ENCODE measurements around the gene UGT1A8.

UGT1A8 gene

GRCh38 chr2:233811087-233811486 is 193.7 kb downstream of the UGT1A8 start:
- ChIA-PET POLR2A (no interaction called here), CTCF (no interaction called here)
- no peaks in the 10 kb centered on the region for H3K9me3 ChIP-seq (ENCODE audit: control extremely low read depth in 1 of 5, control insufficient read depth in 4 of 5, insufficient read depth in 2 of 5, low read depth in 1 of 5, low read length in 4 of 5)

DNA sequence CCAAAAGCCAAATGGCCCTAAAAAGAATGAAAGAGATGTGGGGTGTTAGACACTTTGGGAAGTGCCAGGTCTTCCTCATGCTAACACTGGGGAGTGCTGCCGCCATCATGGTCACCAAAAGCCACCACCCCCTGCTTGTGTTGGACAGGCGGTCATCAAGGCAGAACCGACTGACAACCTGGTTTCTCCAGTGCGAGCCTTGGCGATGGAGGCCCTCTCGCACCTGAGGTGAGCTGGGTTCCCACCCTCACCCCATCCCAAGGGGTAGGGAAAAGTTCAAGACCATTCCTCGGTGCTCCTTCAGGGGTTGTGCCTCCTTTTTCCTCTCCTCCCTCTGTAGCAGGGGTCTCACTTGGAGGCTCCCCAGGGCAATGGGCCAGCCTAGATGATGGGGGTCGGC is 194.3 kb downstream of the UGT1A8 start:
- no peak overlapping the region for H3K4me3 ChIP-seq (ENCODE audit: control insufficient read depth in 1 of 7, extremely low read depth in 1 of 7, insufficient read depth in 4 of 7, low read depth in 2 of 7, low read length in 6 of 7)
- ChIA-PET POLR2A (no interaction called here), CTCF (no interaction called here)
- H3K36me3 ChIP-seq (ENCODE audit: control insufficient read depth in 4 of 4, insufficient read depth in 4 of 4, low read length in 3 of 4), result no peaks in the 10 kb centered on the region
- no peak overlapping the region for H3K27ac ChIP-seq (ENCODE audit: insufficient read depth in 1 of 2, low read depth in 1 of 2, low read length in 2 of 2, poor library complexity in 1 of 2, severe bottlenecking in 2 of 2)
- DNase-seq, result no peak
- H3K9me3 ChIP-seq (ENCODE audit: control extremely low read depth in 1 of 5, control insufficient read depth in 4 of 5, insufficient read depth in 2 of 5, low read depth in 1 of 5, low read length in 4 of 5), result no peaks in the 10 kb centered on the region
- H3K4me1 ChIP-seq (ENCODE audit: control extremely low read depth in 1 of 4, control insufficient read depth in 4 of 4, insufficient read depth in 4 of 4, low read length in 3 of 4), result no peaks in the 10 kb centered on the region
- peaks cover 0 to 7% (median 0%) of the 10 kb centered on the region in 5 experiments for H3K27me3 ChIP-seq (replicated peaks in 2 of 5; ENCODE audit: control insufficient read depth in 4 of 5, insufficient read depth in 5 of 5, low read length in 4 of 5)
- WGBS (ENCODE audit: insufficient coverage), result 98% methylated on average over 6 of the region's 8 CpGs

More at GRCh38 chr2:233811087-233811486, 193.7 kb downstream of the UGT1A8 start:
- Histone ChIP-seq H3K36me3 (ENCODE audit: control insufficient read depth in 4 of 4, insufficient read depth in 4 of 4, low read length in 3 of 4) (no peaks in the 10 kb centered on the region), H3K4me1 (ENCODE audit: control extremely low read depth in 1 of 4, control insufficient read depth in 4 of 4, insufficient read depth in 4 of 4, low read length in 3 of 4) (no peaks in the 10 kb centered on the region), H3K27ac (ENCODE audit: insufficient read depth in 1 of 2, low read depth in 1 of 2, low read length in 2 of 2, poor library complexity in 1 of 2, severe bottlenecking in 2 of 2) (no peak overlapping the region), H3K27me3 (replicated peaks in 2 of 5; ENCODE audit: control insufficient read depth in 4 of 5, insufficient read depth in 5 of 5, low read length in 4 of 5) (peaks cover 0 to 7% (median 3%) of the 10 kb centered on the region in 5 experiments), H3K4me3 (ENCODE audit: control insufficient read depth in 1 of 7, extremely low read depth in 1 of 7, insufficient read depth in 4 of 7, low read depth in 2 of 7, low read length in 6 of 7) (no peak overlapping the region)
- 84% methylated on average over 4 of the region's 4 CpGs for WGBS (ENCODE audit: insufficient coverage)
- no peak for DNase-seq

DNA sequence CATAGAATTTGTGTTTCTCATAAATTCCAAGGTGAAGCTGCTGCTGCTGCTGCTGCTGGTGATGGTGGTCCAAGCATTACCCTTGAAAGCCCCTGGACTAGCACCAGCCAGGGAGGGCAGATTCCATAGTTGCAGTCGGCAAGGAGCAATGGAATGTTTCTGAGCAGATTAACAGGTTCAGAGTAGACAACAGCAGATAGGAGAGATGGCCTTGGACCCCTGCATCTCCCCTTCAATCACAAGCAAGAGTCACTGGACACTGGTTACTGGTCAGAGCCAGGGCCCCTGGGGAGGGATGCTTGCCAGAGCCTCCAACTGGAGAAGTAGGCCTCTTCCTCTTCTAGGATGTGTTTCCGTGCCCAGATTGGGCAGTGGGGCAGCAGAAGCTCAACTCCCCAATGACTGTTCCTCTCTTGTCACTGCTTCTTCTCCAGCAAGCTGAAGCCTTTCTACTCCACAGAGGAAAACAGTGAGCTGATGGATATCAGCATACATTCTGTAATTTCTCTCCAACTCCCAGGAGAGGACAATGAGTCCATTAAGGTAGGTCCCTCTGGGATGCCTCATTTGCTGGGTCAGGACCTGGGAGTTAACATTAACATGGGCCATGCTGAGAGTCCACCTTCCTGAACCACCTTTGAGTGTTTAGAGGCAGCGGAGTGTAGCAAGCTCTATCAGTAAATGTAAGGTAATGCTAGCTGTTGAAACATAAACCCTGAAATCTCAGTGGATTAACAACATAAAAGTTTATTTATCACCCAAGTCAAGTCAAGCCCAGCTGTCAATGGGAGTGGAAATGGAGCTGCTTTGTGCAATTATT is 196.0 kb downstream of the UGT1A8 start:
- Histone ChIP-seq H3K27ac (ENCODE audit: insufficient read depth in 1 of 2, low read depth in 1 of 2, low read length in 2 of 2, poor library complexity in 1 of 2, severe bottlenecking in 2 of 2) (no peak overlapping the region), H3K4me3 (ENCODE audit: control insufficient read depth in 1 of 7, extremely low read depth in 1 of 7, insufficient read depth in 4 of 7, low read depth in 2 of 7, low read length in 6 of 7) (no peak overlapping the region), H3K4me1 (ENCODE audit: control extremely low read depth in 1 of 4, control insufficient read depth in 4 of 4, insufficient read depth in 4 of 4, low read length in 3 of 4) (no peaks in the 10 kb centered on the region), H3K27me3 (replicated peaks in 2 of 5; ENCODE audit: control insufficient read depth in 4 of 5, insufficient read depth in 5 of 5, low read length in 4 of 5) (peaks cover 0 to 7% (median 0%) of the 10 kb centered on the region in 5 experiments), H3K36me3 (ENCODE audit: control insufficient read depth in 4 of 4, insufficient read depth in 4 of 4, low read length in 3 of 4) (no peaks in the 10 kb centered on the region), H3K9me3 (ENCODE audit: control extremely low read depth in 1 of 5, control insufficient read depth in 4 of 5, insufficient read depth in 2 of 5, low read depth in 1 of 5, low read length in 4 of 5) (no peaks in the 10 kb centered on the region)
- no peak for DNase-seq
- CTCF ChIA-PET, result interaction anchor here (1.9 kb wide), 1 partner anchor 9 kb away, joined by 4 read pairs; no protein-coding TSS in a partner anchor
- POLR2A ChIA-PET, result no interaction called here
- WGBS (ENCODE audit: insufficient coverage), result 90% methylated on average over 2 of the region's 3 CpGs

- Histone ChIP-seq H3K9me3 (ENCODE audit: control extremely low read depth in 1 of 5, control insufficient read depth in 4 of 5, insufficient read depth in 2 of 5, low read depth in 1 of 5, low read length in 4 of 5) (no peaks in the 10 kb centered on the region), H3K4me1 (ENCODE audit: control extremely low read depth in 1 of 4, control insufficient read depth in 4 of 4, insufficient read depth in 4 of 4, low read length in 3 of 4) (no peaks in the 10 kb centered on the region), H3K4me3 (ENCODE audit: control insufficient read depth in 1 of 7, extremely low read depth in 1 of 7, insufficient read depth in 4 of 7, low read depth in 2 of 7, low read length in 6 of 7) (no peak overlapping the region), H3K27me3 (replicated peaks in 2 of 5; ENCODE audit: control insufficient read depth in 4 of 5, insufficient read depth in 5 of 5, low read length in 4 of 5) (peaks cover 0 to 7% (median 0%) of the 10 kb centered on the region in 5 experiments), H3K27ac (ENCODE audit: insufficient read depth in 1 of 2, low read depth in 1 of 2, low read length in 2 of 2, poor library complexity in 1 of 2, severe bottlenecking in 2 of 2) (no peak overlapping the region), H3K36me3 (ENCODE audit: control insufficient read depth in 4 of 4, insufficient read depth in 4 of 4, low read length in 3 of 4) (no peaks in the 10 kb centered on the region)
- WGBS (ENCODE audit: insufficient coverage), result 88% methylated on average over 1 of the region's 2 CpGs
- POLR2A ChIA-PET, result no interaction called here
- CTCF ChIA-PET, result interaction anchor here (1.9 kb wide), 1 partner anchor 10 kb away, joined by 4 read pairs; no protein-coding TSS in a partner anchor
- DNase-seq, result no peak
Measured at GRCh38 chr2:233814056-233814835, 196.8 kb downstream of the UGT1A8 start.

DNA sequence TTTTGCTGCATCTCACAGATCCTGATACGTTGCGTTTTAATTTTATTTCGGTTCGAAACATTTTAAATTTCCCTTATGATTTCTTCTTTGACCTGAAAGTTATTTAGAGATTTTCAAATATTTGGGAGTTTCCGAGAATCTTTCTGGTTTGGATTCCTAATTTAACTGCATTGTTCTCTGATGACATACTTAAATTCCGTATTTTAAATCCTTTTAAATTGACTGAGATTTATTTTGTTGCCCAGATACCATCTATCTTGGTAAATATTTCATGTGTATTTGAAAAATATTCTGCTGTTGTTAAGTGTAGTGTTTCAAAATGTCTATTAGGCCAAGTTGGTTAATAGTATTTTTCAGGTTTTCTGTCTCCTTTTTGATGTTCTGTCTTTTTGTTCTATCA is 198.4 kb downstream of the UGT1A8 start:
- POLR2A ChIA-PET, result no interaction called here

GRCh38 chr2:233816334-233816733 is 198.9 kb downstream of the UGT1A8 start:
- Histone ChIP-seq H3K4me3 (ENCODE audit: control insufficient read depth in 1 of 7, extremely low read depth in 1 of 7, insufficient read depth in 4 of 7, low read depth in 2 of 7, low read length in 6 of 7) (no peak overlapping the region), H3K27me3 (replicated peaks in 2 of 5; ENCODE audit: control insufficient read depth in 4 of 5, insufficient read depth in 5 of 5, low read length in 4 of 5) (peaks cover 0 to 5% (median 0%) of the 10 kb centered on the region in 5 experiments), H3K36me3 (ENCODE audit: control insufficient read depth in 4 of 4, insufficient read depth in 4 of 4, low read length in 3 of 4) (no peaks in the 10 kb centered on the region), H3K27ac (ENCODE audit: insufficient read depth in 1 of 2, low read depth in 1 of 2, low read length in 2 of 2, poor library complexity in 1 of 2, severe bottlenecking in 2 of 2) (no peak overlapping the region), H3K9me3 (ENCODE audit: control extremely low read depth in 1 of 5, control insufficient read depth in 4 of 5, insufficient read depth in 2 of 5, low read depth in 1 of 5, low read length in 4 of 5) (no peaks in the 10 kb centered on the region), H3K4me1 (ENCODE audit: control extremely low read depth in 1 of 4, control insufficient read depth in 4 of 4, insufficient read depth in 4 of 4, low read length in 3 of 4) (no peaks in the 10 kb centered on the region)
- ChIA-PET CTCF (no interaction called here), POLR2A (no interaction called here)
- no peak for DNase-seq
- 100% methylated on average over 2 of the region's 2 CpGs for WGBS (ENCODE audit: insufficient coverage)

More for the DNA sequence above, 198.4 kb downstream of the UGT1A8 start:
- H3K9me3 ChIP-seq (ENCODE audit: control extremely low read depth in 1 of 5, control insufficient read depth in 4 of 5, insufficient read depth in 2 of 5, low read depth in 1 of 5, low read length in 4 of 5), result no peaks in the 10 kb centered on the region
- no peak overlapping the region for H3K27ac ChIP-seq (ENCODE audit: insufficient read depth in 1 of 2, low read depth in 1 of 2, low read length in 2 of 2, poor library complexity in 1 of 2, severe bottlenecking in 2 of 2)
- no peak overlapping the region for H3K4me3 ChIP-seq (ENCODE audit: control insufficient read depth in 1 of 7, extremely low read depth in 1 of 7, insufficient read depth in 4 of 7, low read depth in 2 of 7, low read length in 6 of 7)
- H3K36me3 ChIP-seq (ENCODE audit: control insufficient read depth in 4 of 4, insufficient read depth in 4 of 4, low read length in 3 of 4), result no peaks in the 10 kb centered on the region
- peaks cover 0 to 7% (median 0%) of the 10 kb centered on the region in 5 experiments for H3K27me3 ChIP-seq (replicated peaks in 2 of 5; ENCODE audit: control insufficient read depth in 4 of 5, insufficient read depth in 5 of 5, low read length in 4 of 5)
- CTCF ChIA-PET, result no interaction called here
- WGBS (ENCODE audit: insufficient coverage), result no CpG with 5 or more reads among the region's 6 CpGs
- no peak for DNase-seq
- no peaks in the 10 kb centered on the region for H3K4me1 ChIP-seq (ENCODE audit: control extremely low read depth in 1 of 4, control insufficient read depth in 4 of 4, insufficient read depth in 4 of 4, low read length in 3 of 4)

DNA sequence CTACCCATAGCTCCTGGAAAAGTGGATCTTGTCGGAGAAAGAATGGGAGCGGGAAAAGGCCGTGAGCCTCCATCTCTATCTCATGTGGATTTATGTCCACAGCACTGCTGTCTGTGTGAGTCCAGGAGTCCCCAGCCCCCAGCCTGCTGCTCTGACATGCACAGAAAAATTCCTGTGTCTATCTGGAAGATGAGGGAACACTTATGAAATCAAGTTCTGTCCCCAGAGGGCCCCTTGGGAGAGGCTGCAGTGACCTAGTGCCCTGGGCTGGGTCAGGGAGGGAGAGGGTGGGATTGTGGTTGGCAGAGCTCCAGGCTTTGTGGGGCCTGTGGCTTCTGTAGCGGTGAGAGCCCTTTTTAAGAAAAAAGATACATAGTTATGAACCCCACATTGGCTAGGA is 199.3 kb downstream of the UGT1A8 start:
- ChIA-PET CTCF (no interaction called here), POLR2A (no interaction called here)
- Histone ChIP-seq H3K4me3 (ENCODE audit: control insufficient read depth in 1 of 7, extremely low read depth in 1 of 7, insufficient read depth in 4 of 7, low read depth in 2 of 7, low read length in 6 of 7) (no peak overlapping the region), H3K9me3 (ENCODE audit: control extremely low read depth in 1 of 5, control insufficient read depth in 4 of 5, insufficient read depth in 2 of 5, low read depth in 1 of 5, low read length in 4 of 5) (no peaks in the 10 kb centered on the region), H3K27me3 (replicated peaks in 2 of 5; ENCODE audit: control insufficient read depth in 4 of 5, insufficient read depth in 5 of 5, low read length in 4 of 5) (peaks cover 0 to 4% (median 0%) of the 10 kb centered on the region in 5 experiments), H3K4me1 (ENCODE audit: control extremely low read depth in 1 of 4, control insufficient read depth in 4 of 4, insufficient read depth in 4 of 4, low read length in 3 of 4) (no peaks in the 10 kb centered on the region), H3K36me3 (ENCODE audit: control insufficient read depth in 4 of 4, insufficient read depth in 4 of 4, low read length in 3 of 4) (no peaks in the 10 kb centered on the region), H3K27ac (ENCODE audit: insufficient read depth in 1 of 2, low read depth in 1 of 2, low read length in 2 of 2, poor library complexity in 1 of 2, severe bottlenecking in 2 of 2) (no peak overlapping the region)
- WGBS (ENCODE audit: insufficient coverage), result 88% methylated on average over 4 of the region's 4 CpGs
- no peak for DNase-seq

Data from common myeloid progenitor, CD34-positive (primary cell).